Small intestine (tissue), 7 donors: ENCODE results near the gene AKAP12. TPM values are rescaled to one million over a fixed set of nuclear protein-coding genes. Genes with fewer than 3 reads are reported as not detected.
"Not testable (repeated sequence)": the region's sequence is repeated elsewhere in the genome, so short reads cannot be mapped to it uniquely, and the experiment has no call there.

ENCODE experiments used
- DNase-seq, 2 donors: peaks; one replicate each; pipeline versions ENCODE4 v3.0.0 to v3.0.0-alpha.2; 2013
- FAIRE-seq: peaks from 2 replicates; lab custom pipeline; 2012; peaks lifted over from hg19 to GRCh38; lab: Jason Lieb, UNC
- H3K27ac ChIP-seq, 3 donors: one replicate each; pipeline ENCODE4 v1.5.1; 2013; ENCODE audit warnings: low read length in 2 of 3, mild to moderate bottlenecking in 2 of 3, control low read depth in 1 of 3, inconsistent platforms in 1 of 3, low read depth in 1 of 3, moderate library complexity in 1 of 3
- H3K27me3 ChIP-seq, 3 donors: one replicate each; pipeline ENCODE4 v1.6.1; 2013; ENCODE audit warnings: low read length in 3 of 3, inconsistent platforms in 1 of 3; ENCODE audit not compliant: control insufficient read depth in 3 of 3, insufficient read depth in 3 of 3
- H3K36me3 ChIP-seq, 3 donors: one replicate each; pipeline ENCODE4 v1.6.1; 2013; ENCODE audit warnings: low read length in 3 of 3, inconsistent platforms in 1 of 3, low read depth in 1 of 3, mild to moderate bottlenecking in 1 of 3, moderate library complexity in 1 of 3; ENCODE audit not compliant: control insufficient read depth in 3 of 3, insufficient read depth in 2 of 3
- H3K4me1 ChIP-seq, 3 donors: one replicate each; pipeline ENCODE4 v1.6.1; 2013; ENCODE audit warnings: low read length in 2 of 3, inconsistent platforms in 1 of 3, low read depth in 1 of 3, mild to moderate bottlenecking in 1 of 3, moderate library complexity in 1 of 3; ENCODE audit not compliant: control insufficient read depth in 3 of 3, insufficient read depth in 2 of 3
- H3K4me3 ChIP-seq, 3 donors: one replicate each; pipeline ENCODE4 v1.5.1; 2013; ENCODE audit warnings: low read length in 3 of 3, control low read depth in 1 of 3, inconsistent platforms in 1 of 3, low read depth in 1 of 3, mild to moderate bottlenecking in 1 of 3, moderate library complexity in 1 of 3
- H3K9me3 ChIP-seq, 2 donors: one replicate each; pipeline ENCODE4 v1.6.1; 2013; ENCODE audit warnings: low read depth in 1 of 2, low read length in 1 of 2; ENCODE audit not compliant: control insufficient read depth in 2 of 2, insufficient read depth in 1 of 2
- WGBS, 3 donors: extraction: QIAGEN DNeasy Blood & Tissue Kit; methylation state at CpG; one replicate each; pipeline ENCODE4 v1.1.7; 2013; 5-methylcytosine and 5-hydroxymethylcytosine counted together
- polyA plus RNA-seq, 4 donors: library from polyadenylated mRNA; stranded (reverse) in 3 of 4; unstranded in 1 of 4; fragments of 200-250 nt in 3 of 4; fragments of 120-200 nt in 1 of 4; gene quantifications; one replicate each; pipeline versions ENCODE4 v1.2.1 to v1.2.3, GENCODE V29; 2013
- donor health status: healthy with polysubstance abuse.
- donor health status: control.
- donor health status: control.
- donor health status: Bipolar disorder and iron deficiency.
- donor health status: healthy.

The AKAP12 gene
- polyA plus RNA-seq, 4 donors: 0.67 to 23.3 (median 7.2) TPM

DNA sequence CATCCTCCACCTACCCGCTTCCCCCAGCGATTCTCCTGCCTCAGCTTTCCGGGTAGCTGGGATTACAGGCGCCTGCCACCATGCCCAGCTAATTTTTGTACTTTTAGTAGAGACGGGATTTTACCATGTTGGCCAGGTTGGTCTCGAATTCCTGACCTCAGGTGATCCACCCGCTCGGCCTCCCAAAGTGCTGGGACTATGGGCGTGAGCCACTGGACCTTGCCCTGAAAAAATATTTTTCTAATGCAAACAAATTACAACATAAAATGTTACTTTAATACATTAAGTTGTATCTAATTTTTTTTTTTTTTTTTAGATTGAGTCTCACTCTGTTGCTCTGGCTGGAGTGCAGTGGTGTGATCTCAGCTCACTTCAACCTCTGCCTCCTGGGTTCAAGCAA is 142.9 kb downstream of the AKAP12 start:
- not testable (repeated sequence) for H3K27ac ChIP-seq, H3K4me1 ChIP-seq, FAIRE-seq, H3K4me3 ChIP-seq, DNase-seq, H3K36me3 ChIP-seq, H3K9me3 ChIP-seq, H3K27me3 ChIP-seq
- WGBS, 3 donors: 94 to 96% (median 94%) methylated on average over 9 of the region's 9 CpGs

DNA sequence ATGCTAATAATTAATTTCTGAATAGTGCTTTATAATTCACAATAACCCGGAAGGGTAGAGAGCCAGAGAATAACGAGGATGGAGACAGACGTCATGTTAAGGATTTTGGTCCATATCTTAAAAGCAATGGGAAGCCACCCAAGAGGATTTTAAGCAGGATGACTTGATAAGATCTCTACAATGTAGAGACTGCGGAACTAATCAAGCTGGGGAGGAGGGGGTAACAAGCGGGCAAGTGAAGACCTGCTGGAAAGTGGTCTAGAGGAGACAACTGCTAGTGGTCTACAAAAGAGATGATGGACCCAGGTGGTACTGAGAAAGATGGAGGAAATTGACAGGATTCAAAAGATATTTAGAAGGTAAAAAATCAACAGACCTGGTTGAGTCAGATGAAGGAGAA is 144.4 kb downstream of the AKAP12 start:
- Histone ChIP-seq H3K27me3 (no peaks in the 10 kb centered on the region), H3K4me3 (no peak overlapping the region), H3K9me3 (no peaks in the 10 kb centered on the region), H3K4me1 (peaks cover 2 to 15% (median 3%) of the 10 kb centered on the region in 3 donors), H3K36me3 (peaks cover 0 to 5% (median 0%) of the 10 kb centered on the region in 3 donors), H3K27ac (no peak overlapping the region)
- 90 to 97% (median 95%) methylated on average over 5 of the region's 5 CpGs for WGBS, 3 donors
- DNase-seq (no peak), FAIRE-seq (no peak)

DNA sequence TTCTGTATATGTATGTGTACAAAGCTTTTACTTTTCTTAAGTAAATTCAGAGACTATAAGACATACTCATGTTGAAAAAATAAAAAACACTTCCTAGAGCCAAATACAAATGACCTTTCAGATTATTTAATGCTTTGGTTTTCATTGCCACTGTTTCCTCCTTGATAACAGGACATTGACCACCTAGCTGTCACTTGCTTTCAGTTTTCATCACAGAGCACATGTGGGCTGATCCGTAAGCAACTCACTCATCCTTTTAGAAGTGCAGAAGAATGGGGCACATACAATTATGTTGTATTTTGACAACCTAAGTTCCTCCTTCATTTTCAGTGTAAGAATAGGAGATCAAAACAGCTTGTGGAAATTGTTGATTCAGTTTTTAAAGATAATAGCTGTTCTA is 145.4 kb downstream of the AKAP12 start:
- Histone ChIP-seq H3K9me3 (no peaks in the 10 kb centered on the region), H3K4me1 (peaks cover 2 to 15% (median 3%) of the 10 kb centered on the region in 3 donors), H3K27me3 (no peaks in the 10 kb centered on the region), H3K27ac (peak overlapping the region in 1 of 3 donors; percentile 19), H3K36me3 (peaks cover 0 to 5% (median 0%) of the 10 kb centered on the region in 3 donors), H3K4me3 (no peak overlapping the region)
- DNase-seq: peak; percentile 43 to 58
- FAIRE-seq: no peak
- 12 to 41% (median 23%) methylated on average over 1 of the region's 1 CpG for WGBS, 3 donors

DNA sequence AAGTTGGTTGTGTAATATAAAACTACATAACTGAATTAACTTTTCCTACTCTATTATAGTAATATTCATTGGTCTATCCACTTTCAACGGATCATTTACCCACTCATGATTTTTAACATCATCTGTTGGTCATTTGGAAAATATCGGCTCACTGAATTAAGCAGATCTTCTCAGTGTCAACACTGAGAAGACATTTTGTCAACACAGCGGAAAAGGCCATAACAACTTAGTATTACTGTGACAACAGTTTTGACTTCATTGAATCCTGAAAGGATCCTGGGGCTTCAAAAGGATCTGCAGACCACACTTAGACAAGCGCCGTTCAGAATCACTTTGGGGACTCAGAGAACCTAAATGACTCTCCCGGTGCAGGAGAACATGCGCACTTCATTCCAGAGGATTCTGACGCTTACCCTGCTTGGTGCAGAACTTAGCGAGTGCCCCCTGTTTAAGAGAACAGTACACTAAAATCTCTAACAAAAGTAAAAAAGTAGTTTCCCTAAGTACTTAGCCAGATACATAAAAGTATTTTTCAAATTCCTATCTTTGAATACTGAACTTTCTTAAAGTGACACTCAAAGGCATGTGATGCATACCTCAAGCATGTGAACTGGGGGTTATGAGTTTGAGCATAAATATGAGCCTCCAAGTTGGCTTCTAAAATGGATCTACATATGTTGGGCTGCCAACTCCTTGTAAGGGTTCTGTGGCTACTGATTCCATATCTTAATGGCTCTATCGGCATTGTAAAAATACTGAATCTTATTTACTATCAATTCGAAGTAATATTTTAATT is 147.6 kb downstream of the AKAP12 start:
- H3K36me3 ChIP-seq: peaks cover 0 to 5% (median 0%) of the 10 kb centered on the region in 3 donors
- H3K27me3 ChIP-seq: no peaks in the 10 kb centered on the region
- FAIRE-seq (no peak), DNase-seq (no peak)
- H3K4me3 ChIP-seq: no peak overlapping the region
- whole genome bisulfite sequencing, 3 donors: 87 to 93% (median 92%) methylated on average over 11 of the region's 11 CpGs
- H3K9me3 ChIP-seq: no peaks in the 10 kb centered on the region
- no peak overlapping the region for H3K27ac ChIP-seq
- peaks cover 2 to 18% (median 3%) of the 10 kb centered on the region in 3 donors for H3K4me1 ChIP-seq

DNA sequence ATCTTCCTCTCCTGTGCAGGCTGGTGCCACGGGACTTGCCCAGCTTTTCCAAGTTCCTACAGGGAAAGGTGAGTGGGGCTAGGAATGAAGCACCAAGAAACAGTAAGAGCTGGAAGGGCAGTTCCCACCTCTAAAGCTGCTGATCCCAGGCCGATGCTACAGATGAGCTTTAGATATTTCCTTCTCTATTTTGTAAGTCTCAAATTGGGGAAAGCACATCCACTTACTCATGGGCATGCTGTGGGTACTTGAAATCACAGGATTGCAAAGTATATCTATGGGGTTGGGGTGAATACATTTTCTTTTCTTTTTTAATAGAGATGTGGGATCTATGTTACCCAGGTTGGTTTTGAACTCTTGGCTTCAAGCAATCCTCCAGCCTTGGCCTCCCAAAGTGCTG is 148.5 kb downstream of the AKAP12 start:
- 84 to 91% (median 88%) methylated on average over 2 of the region's 2 CpGs for WGBS, 3 donors
- peaks cover 2 to 27% (median 9%) of the 10 kb centered on the region in 3 donors for H3K4me1 ChIP-seq
- no peaks in the 10 kb centered on the region for H3K9me3 ChIP-seq
- H3K36me3 ChIP-seq: peaks cover 0 to 5% (median 0%) of the 10 kb centered on the region in 3 donors
- FAIRE-seq: no peak
- no peak overlapping the region for H3K27ac ChIP-seq
- no peak for DNase-seq
- H3K4me3 ChIP-seq: no peak overlapping the region
- no peaks in the 10 kb centered on the region for H3K27me3 ChIP-seq

DNA sequence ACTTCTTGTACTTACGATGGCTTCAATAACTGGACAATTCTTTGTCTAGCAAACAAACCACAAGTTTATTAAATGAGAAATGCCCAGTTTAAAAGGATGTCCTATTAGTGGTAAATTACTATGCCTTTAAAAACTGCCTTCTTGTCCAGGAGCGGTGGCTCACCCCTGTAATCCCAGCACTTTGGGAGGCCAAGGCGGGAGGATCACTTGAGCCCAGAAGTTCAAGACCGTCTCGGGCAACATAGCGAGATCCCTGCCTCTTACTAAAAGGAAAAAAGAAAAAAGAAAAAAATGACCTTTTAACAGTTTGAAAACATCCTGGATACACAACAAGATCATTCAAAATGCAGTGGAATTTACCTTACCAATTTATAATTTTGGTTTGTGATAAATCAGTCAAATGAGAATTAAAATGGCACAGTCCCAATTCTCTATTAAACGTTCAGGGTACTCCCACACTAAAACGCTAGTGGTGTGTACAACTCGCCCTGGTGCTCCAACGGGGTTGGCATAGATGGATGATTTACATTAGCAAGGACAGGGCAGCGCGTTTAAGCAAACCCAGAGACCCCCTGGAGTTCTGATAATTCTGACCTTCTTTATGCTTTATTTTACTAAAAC is 149.3 kb downstream of the AKAP12 start:
- no peak for DNase-seq
- WGBS, 3 donors: 18 to 23% (median 23%) methylated on average over 12 of the region's 12 CpGs
- Histone ChIP-seq H3K4me3 (peak overlapping the region; percentile 68 to 98 (median 94)), H3K9me3 (no peaks in the 10 kb centered on the region), H3K36me3 (peaks cover 0 to 2% (median 0%) of the 10 kb centered on the region in 3 donors), H3K27ac (peak overlapping the region; percentile 97 to 100 (median 98)), H3K27me3 (no peaks in the 10 kb centered on the region), H3K4me1 (peaks cover 1 to 29% (median 10%) of the 10 kb centered on the region in 3 donors)
- FAIRE-seq: no peak

DNA sequence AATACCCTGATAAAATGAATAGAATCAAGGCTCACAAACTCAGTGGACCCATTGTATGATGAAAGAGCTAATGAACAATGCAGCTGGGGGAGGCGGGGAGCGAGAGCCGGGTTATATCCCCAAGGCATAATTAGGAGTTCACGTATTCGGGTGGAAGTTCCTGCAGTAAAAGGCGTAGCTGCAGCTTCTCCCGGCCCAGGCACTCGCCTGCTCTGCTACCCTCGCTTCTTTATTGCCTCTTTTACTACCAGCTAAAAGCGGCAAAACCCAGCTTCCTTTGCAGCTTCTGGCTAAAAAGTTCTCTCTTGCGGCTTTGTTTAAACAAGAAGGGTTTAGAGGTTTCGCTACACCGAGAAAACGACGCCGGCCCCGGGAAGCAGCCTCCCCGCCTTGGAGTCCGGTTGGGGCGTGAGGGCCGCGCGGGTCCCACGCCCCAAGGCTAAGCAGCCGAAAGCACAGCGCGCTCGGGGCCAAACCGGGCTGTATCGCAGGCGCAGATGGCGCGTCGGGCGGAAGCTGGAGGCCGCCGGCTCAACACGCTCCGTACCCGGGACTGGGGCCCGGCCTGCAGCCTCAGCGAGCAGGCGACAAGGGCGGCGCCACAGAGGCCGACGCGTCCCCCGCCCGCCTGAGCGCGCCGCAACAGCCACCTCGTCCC is 150.0 kb downstream of the AKAP12 start:
- Histone ChIP-seq H3K4me1 (peaks cover 0 to 25% (median 8%) of the 10 kb centered on the region in 3 donors), H3K27me3 (no peaks in the 10 kb centered on the region), H3K4me3 (peak overlapping the region; percentile 68 to 98 (median 94)), H3K36me3 (peaks cover 0 to 5% (median 0%) of the 10 kb centered on the region in 3 donors), H3K27ac (peak overlapping the region; percentile 97 to 100 (median 98)), H3K9me3 (no peaks in the 10 kb centered on the region)
- peak in 1 of 2 donors; percentile 72 for DNase-seq
- FAIRE-seq: no peak
- 0 to 1% (median 0%) methylated on average over 31 to 54 of the region's 54 CpGs for WGBS, 3 donors

DNA sequence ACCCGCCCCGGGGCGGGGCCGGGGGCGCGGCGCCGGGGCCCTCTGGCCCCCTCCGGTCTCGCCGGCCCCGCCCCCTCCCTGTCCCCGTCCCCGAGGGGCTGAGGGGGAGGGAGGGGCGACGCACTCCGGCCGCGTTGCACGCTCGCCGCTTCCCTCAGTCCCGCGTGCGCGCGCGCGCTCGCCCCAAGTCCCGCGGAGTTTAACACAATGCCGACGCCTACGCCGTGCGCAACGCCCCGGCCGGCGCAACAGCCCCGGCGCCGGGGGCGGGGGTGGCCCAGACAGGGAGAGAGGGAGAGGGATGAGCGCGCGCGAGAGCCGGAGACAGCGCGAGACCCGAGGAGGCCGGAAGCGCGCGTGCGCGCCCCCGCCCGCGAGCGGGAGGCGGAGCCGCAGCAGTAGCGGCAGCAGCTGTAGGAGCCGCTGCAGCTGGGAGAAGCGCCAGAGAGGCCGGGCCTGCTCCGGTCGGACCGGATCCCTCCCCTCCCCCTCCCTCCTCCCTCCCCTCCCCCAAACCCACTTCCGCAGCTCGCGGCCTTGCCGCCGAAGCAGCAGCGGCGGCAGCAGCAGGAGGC is 150.6 kb downstream of the AKAP12 start:
- Histone ChIP-seq H3K9me3 (no peaks in the 10 kb centered on the region), H3K4me1 (peaks cover 0 to 25% (median 10%) of the 10 kb centered on the region in 3 donors), H3K36me3 (peaks cover 0 to 5% (median 0%) of the 10 kb centered on the region in 3 donors), H3K4me3 (peak overlapping the region; percentile 66 to 98 (median 91)), H3K27me3 (no peaks in the 10 kb centered on the region), H3K27ac (peak overlapping the region; percentile 91 to 98 (median 97))
- WGBS, 3 donors: 0 to 1% (median 1%) methylated on average over 32 to 79 of the region's 79 CpGs
- FAIRE-seq (no peak), DNase-seq (peak; percentile 99 to 100)
